A549 (cell line): Measurements from ENCODE around the gene NGFR.

ENCODE experiments used
- CHD4 ChIP-seq: fragments of 200-600 bp; sonication (generic); IDR thresholded peaks from 2 replicates; pipeline ENCODE4 v1.6.1; 2016; ENCODE audit warnings: antibody characterized with exemption, mild to moderate bottlenecking, borderline replicate concordance
- CTCF ChIP-seq: fragments of >200 bp; sonication (Bioruptor Twin); formaldehyde crosslinking; IDR thresholded peaks from 3 replicates; pipeline ENCODE4 v1.5.1; 2016
- EHMT2 ChIP-seq: fragments of 200-600 bp; sonication (generic); IDR thresholded peaks from 2 replicates; pipeline ENCODE4 v1.6.1; 2016; ENCODE audit warnings: antibody characterized with exemption, low read depth, mild to moderate bottlenecking, moderate library complexity
- ELK1 ChIP-seq: fragments of 150-350 bp; IDR thresholded peaks from 2 replicates; pipeline ENCODE4 v1.6.1; 2014; ENCODE audit warnings: low read depth, mild to moderate bottlenecking, low read length
- GATA3 ChIP-seq: IDR thresholded peaks from 2 replicates; pipeline ENCODE4 v1.6.1; 2012; ENCODE audit warnings: borderline replicate concordance
- JUN ChIP-seq, 2 experiments: fragments of >200 bp; sonication (Bioruptor Twin); formaldehyde crosslinking; IDR thresholded peaks; 2 replicates in 1 of 2; 3 replicates in 1 of 2; pipeline ENCODE4 v1.6.1; 2016 to 2017
- POLR2AphosphoS2 ChIP-seq: conservative IDR thresholded peaks from 2 replicates; pipeline ENCODE4 v1.6.1; 2012; ENCODE audit warnings: low read length, improper control_type of control experiment, inconsistent platforms
- RCOR1 ChIP-seq: fragments of 150-350 bp; IDR thresholded peaks from 2 replicates; pipeline ENCODE4 v1.6.1; 2014; ENCODE audit warnings: antibody characterized with exemption, low read length, low read depth
- REST ChIP-seq: fragments of 200-600 bp; sonication (generic); IDR thresholded peaks from 2 replicates; pipeline ENCODE4 v1.6.1; 2016; ENCODE audit warnings: antibody characterized with exemption, mild to moderate bottlenecking, moderate library complexity
- RFX5 ChIP-seq: fragments of 450-650 bp; IDR thresholded peaks from 2 replicates; pipeline ENCODE4 v1.7.1; 2014; ENCODE audit warnings: antibody characterized with exemption, mild to moderate bottlenecking, moderate library complexity

- TF ChIP-seq EHMT2 (no peak), CHD4 (no peak), CTCF (no peak), RFX5 (no peak), POLR2AphosphoS2 (no peak), JUN (IDR thresholded peaks at IDR 0.05) (no peak), REST (no peak), ELK1 (no peak), GATA3 (no peak), RCOR1 (no peak)
Measured at GRCh38 chr17:49486012-49486641, 9.0 kb upstream of the NGFR start.
